Fibroblast of skin of right biceps (primary cell): Measurements from ENCODE around the gene TRMT44.
"Not testable (repeated sequence)": the region's sequence is repeated elsewhere in the genome, so short reads cannot be mapped to it uniquely, and the experiment has no call there.

Source experiments
- DNase-seq: peaks from one replicate; pipeline ENCODE4 v3.0.0-alpha.2; 2013

Gene TRMT44

GRCh38 chr4:8440492-8441311, at the start of gene TRMT44, which contains the start of gene ACOX3:
TSS of gene TRMT44 (plus strand) at chr4:8440777. CDS start at chr4:8440823, 46 bp downstream.
TSS of gene ACOX3 (minus strand) at chr4:8440723. CDS start at chr4:8416521, 24,202 bp downstream.
- peak; percentile 89 for DNase-seq

- no peak for DNase-seq
Observed at GRCh38 chr4:8391071-8391470, 49.5 kb upstream of the TRMT44 start.

GRCh38 chr4:8391972-8392371, 48.6 kb upstream of the TRMT44 start:
- DNase-seq = peak; percentile 61

GRCh38 chr4:8392591-8393190, 47.9 kb upstream of the TRMT44 start:
- peak; percentile 8 for DNase-seq

- peak; percentile 91 for DNase-seq
Observed at GRCh38 chr4:8393593-8394038, 47.0 kb upstream of the TRMT44 start.

GRCh38 chr4:8394061-8394519, 46.5 kb upstream of the TRMT44 start:
- DNase-seq = peak; percentile 45

GRCh38 chr4:8394806-8395205, 45.8 kb upstream of the TRMT44 start:
- DNase-seq = no peak

GRCh38 chr4:8395504-8396296, 44.9 kb upstream of the TRMT44 start:
- DNase-seq = no peak

- DNase-seq = no peak
Observed at GRCh38 chr4:8396762-8397406, 43.7 kb upstream of the TRMT44 start.

GRCh38 chr4:8398347-8398746, 42.2 kb upstream of the TRMT44 start:
- no peak for DNase-seq

GRCh38 chr4:8399298-8399697, 41.3 kb upstream of the TRMT44 start:
- DNase-seq = no peak

GRCh38 chr4:8400632-8401325, 39.8 kb upstream of the TRMT44 start:
- DNase-seq = peak; percentile 28

GRCh38 chr4:8401665-8402064, 38.9 kb upstream of the TRMT44 start:
- DNase-seq = no peak

- DNase-seq = no peak
Observed at GRCh38 chr4:8402181-8402597, 38.4 kb upstream of the TRMT44 start.

GRCh38 chr4:8402640-8403039, 37.9 kb upstream of the TRMT44 start:
- DNase-seq = no peak

GRCh38 chr4:8403173-8403753, 37.3 kb upstream of the TRMT44 start:
- peak; percentile 79 for DNase-seq

- no peak for DNase-seq
Observed at GRCh38 chr4:8403976-8404375, 36.6 kb upstream of the TRMT44 start.

- DNase-seq = no peak
Observed at GRCh38 chr4:8404791-8405515, 35.6 kb upstream of the TRMT44 start.

- DNase-seq = no peak
Observed at GRCh38 chr4:8405516-8405875, 35.1 kb upstream of the TRMT44 start.

GRCh38 chr4:8406887-8407286, 33.7 kb upstream of the TRMT44 start:
- not testable (repeated sequence) for DNase-seq

GRCh38 chr4:8407316-8407715, 33.3 kb upstream of the TRMT44 start:
- DNase-seq = no peak
